ENCODE measurements around the gene SMARCD1. TPM values are rescaled to one million over a fixed set of nuclear protein-coding genes. Genes with fewer than 3 reads are reported as not detected.

The SMARCD1 gene
- total and polyA plus RNA-seq, 8 donors = 2.9 to 75.9 (median 18.6) TPM

GRCh38 chr12:50074936-50075807 is 10.0 kb upstream of the SMARCD1 start:
- H3K27me3 ChIP-seq = no peaks in the 10 kb centered on the region
- peaks cover 0 to 20% (median 18%) of the 10 kb centered on the region in 4 donors for H3K4me1 ChIP-seq
- DNase-seq = peak; percentile 90 to 94
- intact Hi-C loops (cut with DNase I; ENCODE audit: low total_unique reads) = loop anchor here (5.0 to 10.0 kb wide), 2 partner anchors 100 to 108 kb away; no protein-coding TSS in a partner anchor
- 2 to 4% (median 2%) methylated on average over 9 of the region's 9 CpGs for WGBS, 5 donors
- TF ChIP-seq EP300 (IDR thresholded peaks at IDR 0.05) = no peak
- peak in 5 of 7 experiments; percentile 89 to 95 (median 93) for TF ChIP-seq CTCF (IDR thresholded peaks at IDR 0.05)
- peak in 1 of 3 donors; percentile 49 for TF ChIP-seq POLR2AphosphoS5 (IDR thresholded peaks at IDR 0.05)
- TF ChIP-seq POLR2A (IDR thresholded peaks at IDR 0.05) = no peak
- H3K9me3 ChIP-seq = no peaks in the 10 kb centered on the region
- peak overlapping the region in 2 of 5 donors; percentile 7 to 16 for H3K27ac ChIP-seq
- no peak overlapping the region for H3K4me3 ChIP-seq
- no peaks in the 10 kb centered on the region for H3K36me3 ChIP-seq

GRCh38 chr12:50075808-50076170 is 9.4 kb upstream of the SMARCD1 start:
- H3K9me3 ChIP-seq = no peaks in the 10 kb centered on the region
- no peak overlapping the region for H3K4me3 ChIP-seq
- 83 to 97% (median 94%) methylated on average over 1 of the region's 1 CpG for WGBS, 5 donors
- no peak for DNase-seq
- H3K27ac ChIP-seq = peak overlapping the region in 1 of 5 donors; percentile 16
- TF ChIP-seq EP300 (IDR thresholded peaks at IDR 0.05) = no peak
- no peak for TF ChIP-seq CTCF (IDR thresholded peaks at IDR 0.05)
- TF ChIP-seq POLR2AphosphoS5 (IDR thresholded peaks at IDR 0.05) = no peak
- TF ChIP-seq POLR2A (IDR thresholded peaks at IDR 0.05) = no peak
- H3K36me3 ChIP-seq = no peaks in the 10 kb centered on the region
- intact Hi-C loops (cut with DNase I; ENCODE audit: low total_unique reads) = loop anchor here (10.0 kb wide), 1 partner anchor 99 kb away; no protein-coding TSS in a partner anchor
- H3K27me3 ChIP-seq = no peaks in the 10 kb centered on the region
- peaks cover 0 to 14% (median 12%) of the 10 kb centered on the region in 4 donors for H3K4me1 ChIP-seq

GRCh38 chr12:50077099-50077498 is 8.0 kb upstream of the SMARCD1 start:
- no peak for DNase-seq
- H3K4me3 ChIP-seq = no peak overlapping the region
- no peak overlapping the region for H3K27ac ChIP-seq
- intact Hi-C loops (cut with DNase I; ENCODE audit: low total_unique reads) = loop anchor here (10.0 kb wide), 1 partner anchor 98 kb away; no protein-coding TSS in a partner anchor
- WGBS, 5 donors = 87 to 95% (median 92%) methylated on average over 12 of the region's 12 CpGs
- peaks cover 0 to 12% (median 10%) of the 10 kb centered on the region in 4 donors for H3K4me1 ChIP-seq
- TF ChIP-seq POLR2AphosphoS5 (IDR thresholded peaks at IDR 0.05) = no peak
- no peak for TF ChIP-seq POLR2A (IDR thresholded peaks at IDR 0.05)
- no peak for TF ChIP-seq EP300 (IDR thresholded peaks at IDR 0.05)
- no peak for TF ChIP-seq CTCF (IDR thresholded peaks at IDR 0.05)
- H3K27me3 ChIP-seq = no peaks in the 10 kb centered on the region
- no peaks in the 10 kb centered on the region for H3K9me3 ChIP-seq
- no peaks in the 10 kb centered on the region for H3K36me3 ChIP-seq

- intact Hi-C loops (cut with DNase I; ENCODE audit: low total_unique reads) = loop anchor here (10.0 kb wide), 1 partner anchor 97 kb away; no protein-coding TSS in a partner anchor
- Histone ChIP-seq H3K27me3 (no peaks in the 10 kb centered on the region), H3K36me3 (no peaks in the 10 kb centered on the region), H3K9me3 (no peaks in the 10 kb centered on the region), H3K27ac (no peak overlapping the region), H3K4me3 (no peak overlapping the region), H3K4me1 (peaks cover 0 to 12% (median 10%) of the 10 kb centered on the region in 4 donors)
- no peak for TF ChIP-seq CTCF (IDR thresholded peaks at IDR 0.05)
- TF ChIP-seq POLR2A (IDR thresholded peaks at IDR 0.05) = no peak
- TF ChIP-seq EP300 (IDR thresholded peaks at IDR 0.05) = no peak
- TF ChIP-seq POLR2AphosphoS5 (IDR thresholded peaks at IDR 0.05) = no peak
- no peak for DNase-seq
- WGBS, 5 donors = 92 to 97% (median 97%) methylated on average over 9 to 10 of the region's 10 CpGs
Measured at GRCh38 chr12:50078281-50078680, 6.9 kb upstream of the SMARCD1 start.
